ENCODE data around the gene CLEC7A.

CLEC7A gene

DNA sequence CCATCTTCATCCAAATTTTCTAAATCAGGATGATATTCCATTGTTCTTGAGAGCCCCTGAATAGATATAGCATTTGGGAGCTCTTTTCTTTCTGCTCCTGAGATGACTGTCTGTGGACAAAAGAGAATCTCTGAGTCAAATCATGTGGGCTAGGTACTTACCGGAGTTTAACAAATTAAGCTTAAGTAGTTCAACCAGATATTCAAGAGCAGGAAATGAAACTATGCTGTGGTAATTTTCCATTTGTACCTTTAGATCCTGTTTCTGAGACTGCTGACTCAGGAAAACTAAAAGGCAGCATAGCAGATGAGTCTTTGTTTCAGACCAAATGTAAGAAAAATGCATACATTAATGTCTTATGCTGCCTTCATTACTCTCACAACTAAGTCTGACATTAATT, at the start of gene CLEC7A:
TSS of gene CLEC7A (minus strand) at position 158 of the 400 bp plus-strand sequence. CDS start at position 41, 117 bp downstream.
- DNase-seq (ENCODE audit: low read depth in 2 of 2) = no peak

DNA sequence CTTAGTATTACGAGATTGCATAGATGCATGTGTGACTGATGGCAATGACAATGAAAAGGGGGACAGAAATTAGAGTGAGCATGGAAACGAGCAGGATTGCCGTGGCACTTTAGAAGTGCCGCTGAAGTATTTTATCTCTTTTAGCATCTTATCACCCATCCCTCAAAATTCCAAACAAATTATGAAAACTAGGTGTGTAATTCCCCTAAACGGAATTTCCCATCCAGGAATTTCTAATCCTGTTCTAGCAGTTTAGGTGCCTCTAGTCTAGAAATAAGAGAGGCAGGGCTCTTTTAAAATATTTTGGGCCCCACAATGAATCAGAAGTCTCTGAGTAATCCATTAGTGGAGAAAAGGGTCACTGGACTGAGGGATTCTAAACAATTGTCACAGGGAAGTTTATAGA, 49.8 kb upstream of the CLEC7A start:
- DNase-seq (ENCODE audit: low read depth in 2 of 2) = no peak

DNA sequence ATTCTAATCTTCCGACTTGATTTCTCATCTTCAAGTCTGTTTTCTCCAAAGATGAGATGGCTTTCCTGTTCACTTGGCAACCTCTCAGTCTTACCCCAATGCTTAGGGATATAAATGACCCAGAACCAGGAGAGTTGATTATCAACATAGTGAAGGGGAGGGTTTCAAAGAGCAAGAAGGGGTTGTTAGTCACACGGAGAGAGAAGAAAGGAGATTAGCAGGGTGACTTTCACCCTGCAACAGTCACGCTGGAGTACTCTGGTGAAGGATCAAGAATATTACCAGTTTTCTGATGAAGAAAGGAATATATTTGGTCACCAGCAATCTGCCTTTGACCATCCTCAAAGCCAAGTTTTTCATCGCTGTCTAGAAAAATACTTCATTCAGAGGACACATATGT, 48.8 kb upstream of the CLEC7A start, which contains the start of gene TMEM52B:
TSS of gene TMEM52B (plus strand) at position 212 of the 400 bp plus-strand sequence. CDS start 543 bp downstream, outside the sequence.
- DNase-seq (ENCODE audit: low read depth in 2 of 2) = no peak

DNA sequence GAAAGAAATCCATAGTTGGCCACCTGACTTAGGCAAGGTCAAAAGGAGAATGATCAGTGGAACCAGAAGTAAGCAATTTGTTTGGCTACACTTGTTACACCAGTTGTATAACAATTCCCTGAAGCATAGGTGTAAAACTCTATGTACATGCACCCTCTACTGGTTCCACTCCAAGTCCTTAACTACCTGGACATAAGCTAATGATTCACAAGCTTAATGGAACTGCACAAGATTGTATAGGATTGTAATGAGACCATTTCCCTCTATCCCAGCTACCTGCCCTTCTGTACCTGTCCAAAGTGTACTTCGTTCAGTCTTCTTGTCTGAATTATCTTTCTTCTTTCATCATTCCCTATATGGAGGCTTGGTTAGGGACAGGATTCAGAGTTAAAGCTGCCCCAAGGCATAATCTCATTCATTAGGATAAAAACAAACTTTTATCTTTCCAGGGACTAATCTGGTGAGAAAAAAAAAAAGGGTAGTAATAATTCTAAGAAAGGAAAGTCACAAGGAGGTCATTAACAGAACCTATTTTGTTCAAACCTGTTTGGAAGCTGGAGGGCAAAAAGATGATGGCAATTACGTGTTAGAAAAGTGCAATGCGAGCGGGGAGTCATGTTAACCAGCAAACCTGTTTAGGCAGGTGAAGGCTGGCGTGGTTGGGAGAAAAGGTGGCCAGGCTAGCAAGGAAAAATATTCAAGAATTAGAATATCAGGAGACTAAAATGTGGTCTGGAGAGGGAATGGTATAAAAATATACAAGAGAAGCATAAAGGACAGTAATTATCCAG, 46.0 kb upstream of the CLEC7A start:
- DNase-seq (ENCODE audit: low read depth in 2 of 2) = no peak

DNA sequence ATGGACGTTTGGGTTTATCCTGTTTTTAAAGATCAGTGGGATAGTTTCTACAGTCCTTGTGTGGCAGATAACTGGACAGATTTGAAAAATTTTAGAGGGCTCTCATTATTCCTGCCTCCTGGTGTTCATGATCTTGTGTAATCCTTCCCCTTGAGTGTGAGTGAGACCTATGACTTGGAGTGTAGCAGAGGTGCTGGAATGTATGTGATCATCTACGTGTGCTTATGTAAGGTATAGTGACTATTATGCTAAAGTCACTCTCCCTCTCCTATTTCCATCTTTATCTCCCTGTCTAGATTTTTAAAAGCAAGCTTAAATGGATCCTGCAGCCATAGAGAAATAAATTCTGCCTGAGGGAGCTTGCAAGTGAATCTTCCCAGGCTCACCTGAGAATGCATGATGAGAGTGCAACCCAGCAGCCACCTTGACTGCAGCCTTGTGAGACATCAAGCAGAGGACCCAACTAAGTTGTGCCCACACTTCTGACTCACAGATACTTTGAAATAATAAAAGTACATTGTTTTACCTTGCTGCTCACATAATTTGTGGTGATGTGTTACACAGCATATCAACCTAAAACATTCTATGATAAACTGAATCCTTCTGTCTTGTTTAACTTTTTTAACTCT, 45.1 kb upstream of the CLEC7A start:
- no peak for DNase-seq (ENCODE audit: low read depth in 2 of 2)

DNA sequence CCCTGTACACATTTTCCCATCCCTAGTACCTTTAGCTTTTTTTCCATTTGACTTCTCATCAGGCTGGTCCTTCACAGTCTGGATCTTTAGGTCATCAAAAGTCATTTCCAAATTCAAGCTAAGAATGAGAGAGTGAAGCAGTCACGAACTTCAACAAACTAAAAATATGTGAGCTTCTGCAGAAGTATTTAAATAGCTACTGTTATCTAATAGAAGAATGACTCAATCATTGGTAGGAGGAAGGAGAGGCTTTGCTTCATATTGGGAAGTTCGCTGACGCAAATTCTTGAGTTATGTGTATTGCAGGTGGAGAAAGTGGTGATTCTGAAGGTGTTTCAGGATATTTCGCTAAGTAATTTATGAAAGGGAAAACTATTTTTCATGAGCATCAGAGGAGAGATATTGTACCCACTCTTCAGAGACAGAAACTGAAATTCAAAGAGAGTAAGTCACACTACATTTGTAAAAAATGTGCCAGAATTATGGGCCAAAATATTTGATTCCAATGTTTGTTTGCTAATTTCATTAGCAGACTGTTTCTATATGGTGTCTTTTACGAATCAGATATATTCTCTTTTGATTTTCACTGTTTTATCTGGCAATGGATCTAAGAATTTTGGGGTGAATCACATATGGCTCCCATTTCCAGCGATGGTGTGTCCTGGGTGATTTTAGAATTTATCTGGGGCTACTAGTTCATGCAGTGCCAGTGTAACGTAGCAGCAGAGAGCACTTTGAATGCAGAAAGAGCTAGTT, 42.2 kb upstream of the CLEC7A start, which contains the start of gene OLR1:
TSS of gene OLR1 (minus strand) at position 160 of the 756 bp plus-strand sequence. CDS start at position 105, 55 bp downstream.
- no peak for DNase-seq (ENCODE audit: low read depth in 2 of 2)

DNA sequence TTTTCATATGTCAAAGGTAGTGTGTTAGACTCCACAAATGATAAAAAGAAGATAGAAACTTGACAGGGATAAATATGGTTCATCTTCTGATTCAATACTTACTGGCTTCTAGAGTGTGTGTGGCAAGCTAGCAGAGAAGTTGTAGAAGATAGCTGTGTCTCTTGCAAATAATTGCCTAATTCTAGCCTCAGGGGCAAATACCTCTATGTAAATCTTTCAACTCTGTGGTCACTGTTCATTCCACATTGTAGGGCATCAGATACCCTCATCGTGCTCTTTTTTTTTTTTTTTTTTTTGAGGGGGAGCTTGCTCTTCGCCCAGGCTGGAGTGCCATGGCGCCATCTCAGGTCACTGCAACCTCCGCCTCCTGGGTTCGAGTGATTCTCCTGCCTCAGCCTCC, 40.2 kb upstream of the CLEC7A start:
- no peak for DNase-seq (ENCODE audit: low read depth in 2 of 2)

DNA sequence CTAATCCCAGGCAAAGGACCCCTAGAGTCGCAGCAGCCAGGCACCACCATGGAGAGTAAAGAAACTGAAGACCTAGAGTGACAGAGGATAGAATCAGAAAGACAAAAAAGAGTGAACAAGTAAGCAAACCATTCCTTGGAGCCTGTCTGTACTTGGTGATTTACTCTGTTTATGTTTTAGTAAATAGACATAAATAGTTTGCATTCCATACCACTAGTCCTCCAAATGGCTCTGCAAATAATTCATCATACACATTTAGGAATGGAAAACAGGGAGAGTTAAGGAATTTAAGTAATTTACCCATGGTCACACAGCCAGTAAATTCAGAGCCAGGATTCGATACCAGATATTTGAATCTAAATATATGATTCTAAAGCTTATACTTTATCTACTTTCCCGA, 39.1 kb upstream of the CLEC7A start:
- peak; percentile 61 to 64 for DNase-seq (ENCODE audit: low read depth in 2 of 2)

DNA sequence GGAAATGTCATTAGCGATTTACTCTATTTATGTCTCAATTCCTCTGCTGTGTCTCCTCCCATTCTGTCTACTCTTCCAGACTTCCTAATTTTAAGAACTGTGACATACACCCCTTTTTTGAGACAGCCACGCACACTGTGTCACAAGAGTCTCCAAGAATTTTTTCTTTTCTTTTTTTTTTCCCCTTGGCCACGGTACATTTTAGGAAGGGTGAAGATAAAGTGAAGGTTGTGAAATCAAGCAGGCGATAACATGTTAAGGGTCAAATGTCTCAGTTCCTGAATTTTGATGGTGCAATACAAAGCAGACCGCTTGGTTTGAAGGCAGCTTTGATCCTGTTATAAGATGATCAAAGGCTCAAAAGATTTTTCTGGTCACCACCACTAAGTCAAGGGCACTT, 37.6 kb upstream of the CLEC7A start:
- no peak for DNase-seq (ENCODE audit: low read depth in 2 of 2)

DNA sequence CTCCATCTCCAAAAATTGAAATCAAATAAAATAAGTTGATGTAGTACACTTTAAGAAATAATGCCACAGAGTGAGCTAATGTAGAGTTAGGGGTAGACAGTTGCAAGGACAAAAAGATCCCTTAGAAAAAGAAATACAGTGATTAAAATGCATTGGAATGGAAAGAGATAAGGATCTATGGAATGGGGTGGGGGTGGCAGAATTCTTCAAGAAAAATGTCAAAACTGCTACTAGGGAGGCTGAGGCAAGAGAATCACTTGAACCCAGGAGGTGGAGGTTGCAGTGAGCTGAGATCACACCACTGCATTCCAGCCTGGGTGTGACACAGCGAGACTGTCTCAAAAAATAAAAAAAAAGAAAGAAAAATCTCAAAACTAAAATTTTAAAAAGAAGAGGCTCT, 35.4 kb upstream of the CLEC7A start:
- no peak for DNase-seq (ENCODE audit: low read depth in 2 of 2)

DNA sequence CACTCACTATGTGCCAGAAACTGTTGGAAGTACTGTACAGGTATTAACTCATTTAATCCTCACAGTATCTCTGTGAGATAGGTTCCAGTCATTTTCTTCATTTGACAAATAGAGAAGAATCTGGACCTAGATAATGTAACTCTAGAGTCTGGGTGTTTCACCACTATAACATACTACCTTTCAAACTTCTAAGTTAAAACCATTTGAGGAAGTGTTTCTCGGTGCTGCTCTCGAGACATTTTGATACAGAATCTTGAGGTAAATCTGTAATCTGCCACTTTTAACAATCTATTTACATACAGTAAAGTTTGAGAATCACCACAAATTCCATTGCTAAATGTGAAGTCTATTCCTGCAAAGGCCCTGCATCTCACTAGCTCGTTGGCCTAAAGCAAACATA, 33.1 kb upstream of the CLEC7A start:
- DNase-seq (ENCODE audit: low read depth in 2 of 2) = no peak

DNA sequence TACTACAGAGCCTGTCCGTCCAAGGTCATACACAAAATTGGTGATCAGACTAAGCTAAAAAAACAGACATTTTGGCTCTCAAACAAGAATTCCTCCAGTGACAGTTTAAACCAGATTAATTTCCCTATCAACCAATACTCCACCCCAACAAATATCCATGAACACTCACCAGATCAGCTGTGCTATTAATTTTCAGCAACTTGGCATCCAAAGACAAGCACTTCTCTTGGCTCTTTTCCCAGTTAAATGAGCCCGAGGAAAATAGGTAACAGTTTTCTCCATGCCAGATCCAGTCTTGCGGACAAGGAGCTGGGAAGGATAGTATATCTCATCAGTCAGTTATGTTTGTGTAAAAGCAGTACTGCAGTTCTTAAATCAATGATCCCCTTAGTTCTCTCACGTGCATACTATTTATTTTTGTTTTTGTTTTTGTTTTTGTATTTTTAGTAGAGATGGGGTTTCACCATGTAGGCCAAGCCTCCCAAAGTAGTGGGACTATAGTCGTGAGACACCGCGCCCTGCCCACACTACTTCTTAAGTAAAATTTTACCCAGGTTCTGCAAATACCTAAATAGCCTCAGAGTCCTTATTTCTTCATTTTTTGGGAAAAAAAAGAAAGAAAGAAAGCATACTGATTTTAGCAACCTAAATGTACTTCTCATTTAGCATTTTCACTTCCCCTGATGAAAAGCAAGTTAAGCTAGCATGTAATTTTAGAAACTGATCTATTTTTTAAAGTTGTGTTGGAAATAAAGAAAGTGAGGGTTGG, 30.8 kb upstream of the CLEC7A start:
- no peak for DNase-seq (ENCODE audit: low read depth in 2 of 2)

DNA sequence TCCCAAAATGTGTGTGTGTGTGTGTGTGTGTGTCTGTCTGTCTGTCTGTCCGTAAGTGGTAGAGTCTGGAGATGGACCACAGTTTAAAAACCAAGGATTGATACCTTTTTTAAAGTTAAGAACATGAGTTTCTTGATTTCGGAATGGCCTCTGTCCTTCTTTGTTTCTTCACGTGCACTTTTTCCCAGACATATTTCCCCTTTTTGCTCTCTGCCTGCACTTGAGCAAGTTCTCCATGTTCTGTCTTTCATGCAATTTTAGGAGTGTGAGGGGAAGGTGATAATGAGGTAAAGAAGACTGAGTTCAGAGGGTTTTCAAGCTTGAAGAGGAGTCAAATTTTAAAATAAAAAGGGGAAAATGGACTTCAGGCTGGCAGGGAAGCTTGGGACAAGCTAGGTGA, 29.3 kb upstream of the CLEC7A start:
- DNase-seq (ENCODE audit: low read depth in 2 of 2) = no peak

DNA sequence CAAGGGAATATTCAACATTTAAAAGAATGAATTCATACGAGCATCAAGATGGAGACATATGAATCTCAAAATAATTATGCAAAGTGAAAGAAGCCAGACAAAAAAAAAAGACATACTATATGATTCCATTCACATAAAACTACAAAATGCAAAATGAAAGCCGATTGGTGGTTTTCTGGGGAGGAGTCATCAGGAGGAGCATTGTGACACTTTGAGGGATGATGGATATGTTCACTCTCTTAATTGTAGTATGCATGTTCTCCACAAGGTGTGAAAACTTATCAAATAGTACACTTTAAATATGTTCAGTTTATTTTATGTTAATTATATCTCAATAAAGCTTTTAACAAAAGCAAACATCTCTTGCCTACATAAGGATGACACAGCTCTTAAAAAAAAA, 28.4 kb upstream of the CLEC7A start:
- DNase-seq (ENCODE audit: low read depth in 2 of 2) = no peak

DNA sequence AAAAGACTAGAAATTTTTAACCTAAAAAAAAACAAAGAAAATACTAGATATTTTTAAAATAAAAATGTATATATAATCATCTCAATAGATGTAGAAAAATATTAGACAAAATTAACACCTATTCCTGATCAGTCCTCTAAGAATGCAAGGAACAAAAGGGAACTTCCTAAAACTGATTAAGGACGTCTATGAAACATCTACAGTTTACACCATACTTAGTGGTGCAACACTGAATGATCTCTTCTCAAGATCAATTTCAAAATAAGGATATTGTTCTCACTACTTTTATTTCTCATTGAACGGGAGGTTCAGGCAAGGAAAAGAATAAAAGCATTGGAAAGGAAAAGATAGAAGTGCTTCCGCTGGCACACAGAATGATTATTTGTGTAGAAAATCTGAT, 26.0 kb upstream of the CLEC7A start:
- DNase-seq (ENCODE audit: low read depth in 2 of 2) = no peak

DNA sequence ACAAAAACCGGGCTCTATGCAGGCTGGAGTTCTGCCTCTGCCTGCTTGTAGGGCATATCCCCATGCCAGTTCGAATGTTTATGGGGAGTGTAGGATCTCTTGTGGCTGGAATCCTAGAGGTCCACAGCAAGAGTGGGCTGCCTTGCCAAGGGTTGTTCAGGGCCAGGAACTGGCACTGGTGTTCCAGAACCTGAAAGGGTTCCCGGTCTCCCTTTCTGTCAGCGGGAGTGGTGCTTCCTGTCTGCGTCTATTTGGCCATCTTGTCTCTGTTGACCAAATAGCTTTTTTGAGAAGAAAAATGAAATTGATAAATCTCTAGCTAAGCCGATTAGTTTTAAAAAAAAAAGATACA, 24.1 kb upstream of the CLEC7A start:
- DNase-seq (ENCODE audit: low read depth in 2 of 2) = no peak

DNA sequence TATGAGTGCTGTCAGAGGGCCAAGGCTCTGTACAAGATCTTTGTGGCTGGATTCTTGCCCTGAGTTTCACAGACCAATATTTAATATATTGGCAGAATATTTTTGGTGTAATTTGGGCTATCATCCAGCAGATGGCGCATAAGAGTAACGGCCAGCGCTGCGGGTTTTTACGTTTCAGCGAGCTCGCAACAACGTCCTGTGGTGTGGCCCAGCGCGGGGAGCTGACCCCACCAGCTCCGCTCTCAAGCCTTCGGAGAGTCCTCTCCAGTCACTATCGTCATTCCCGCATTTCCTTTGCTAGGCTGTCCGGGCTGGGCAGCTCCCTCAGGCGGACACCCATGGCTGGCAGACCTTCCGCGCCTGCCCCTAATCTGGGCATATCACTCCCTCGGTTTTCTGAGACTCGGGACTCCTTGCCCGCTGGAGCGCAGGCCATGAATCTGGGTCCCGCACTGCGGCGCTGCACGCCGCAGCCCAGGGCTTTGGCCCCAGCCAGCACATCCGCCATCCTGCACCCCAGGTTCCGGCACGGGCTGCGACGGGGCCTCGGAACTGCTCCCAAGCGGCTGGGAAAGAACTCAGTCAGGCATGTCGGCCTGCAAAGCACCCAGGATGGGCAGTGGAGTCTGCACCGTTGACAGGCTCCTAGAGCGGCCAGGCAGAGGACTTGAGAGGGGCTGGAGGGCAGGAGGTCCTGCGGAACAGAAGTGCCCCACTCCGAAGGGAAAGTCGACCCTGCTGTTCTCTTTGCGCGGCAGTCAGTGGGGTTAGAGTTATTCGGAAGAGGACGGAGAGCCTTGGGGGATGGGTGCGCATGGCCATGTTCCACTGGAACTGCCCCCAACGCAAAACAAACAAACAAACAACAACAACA, 23.5 kb upstream of the CLEC7A start:
- DNase-seq (ENCODE audit: low read depth in 2 of 2) = peak; percentile 42 to 48

DNA sequence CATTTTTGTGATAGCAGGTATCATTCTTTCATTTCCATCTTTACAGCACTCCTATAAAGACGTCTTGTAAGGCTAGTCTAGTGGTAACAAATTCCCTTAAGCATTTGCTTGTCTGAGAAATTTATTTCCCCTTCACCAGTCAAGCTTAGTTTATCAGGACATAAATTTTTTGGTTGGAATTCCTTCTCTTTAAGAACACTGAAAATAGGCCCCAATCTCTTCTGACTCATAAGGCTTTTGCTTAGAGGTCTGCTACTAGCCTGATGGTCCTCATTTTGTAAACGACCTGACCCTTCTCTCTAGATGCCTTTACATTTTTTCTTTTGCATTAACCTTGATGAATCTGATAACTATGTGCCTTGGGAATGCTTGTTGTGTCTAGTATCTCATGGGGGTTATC, 21.6 kb upstream of the CLEC7A start:
- DNase-seq (ENCODE audit: low read depth in 2 of 2) = no peak

DNA sequence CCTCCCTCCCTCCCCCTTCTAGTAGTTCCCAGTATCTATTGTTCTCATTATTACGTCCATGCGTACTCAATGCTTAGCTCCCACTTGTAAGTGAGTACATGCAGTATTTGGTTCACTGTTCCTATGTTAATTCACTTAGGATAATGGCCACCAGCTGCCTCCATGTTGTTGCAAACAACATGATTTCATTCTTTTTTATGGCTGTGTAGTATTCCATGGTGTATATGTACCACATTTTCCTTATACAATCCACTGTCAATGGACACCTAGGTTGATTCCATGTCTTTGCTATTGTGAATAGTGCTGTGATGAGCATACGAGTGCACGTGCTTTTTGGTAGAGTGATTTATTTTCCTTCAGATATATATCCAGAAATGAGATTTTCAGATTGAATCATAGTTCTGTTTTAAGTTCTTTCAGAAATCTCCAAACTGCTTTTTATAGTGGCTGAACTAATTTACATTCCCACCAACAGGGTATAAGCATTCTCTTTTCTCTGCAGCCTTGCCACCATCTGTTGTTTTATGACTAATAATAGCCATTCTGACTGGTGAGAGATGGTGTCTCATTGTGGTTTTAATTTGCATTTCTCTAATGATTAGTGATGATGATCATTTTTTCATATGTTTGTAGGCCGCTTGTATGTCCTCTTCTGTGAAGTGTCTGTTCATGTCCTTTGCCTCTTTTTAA, 17.9 kb upstream of the CLEC7A start:
- DNase-seq (ENCODE audit: low read depth in 2 of 2) = no peak

DNA sequence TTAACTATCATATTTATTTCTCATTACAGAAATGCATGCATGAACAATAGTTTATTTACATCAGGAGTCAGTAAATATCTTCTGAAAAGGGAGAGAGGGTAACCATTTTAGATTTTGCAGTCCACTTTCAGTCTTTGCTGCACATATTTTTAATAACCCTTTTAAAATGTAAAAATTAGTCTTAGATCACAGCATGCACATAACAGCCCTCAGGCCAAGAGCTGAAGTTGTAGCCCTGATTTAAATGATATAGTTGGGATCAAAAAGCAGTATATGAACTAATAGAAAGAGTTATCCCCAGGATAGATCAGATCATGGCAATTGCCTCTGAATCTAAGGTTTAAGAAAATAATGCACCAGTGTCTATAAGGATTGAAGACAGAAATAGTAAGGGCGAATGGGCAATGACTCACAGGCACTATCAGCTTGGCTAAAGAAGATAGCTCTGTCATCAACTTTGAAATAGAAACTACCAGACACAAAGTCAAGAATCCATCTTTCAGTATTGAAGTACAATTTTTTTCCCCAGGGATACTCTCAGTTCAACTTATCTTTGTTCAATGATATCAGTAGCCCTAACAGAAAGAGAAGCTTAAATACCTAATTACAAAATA, 13.1 kb upstream of the CLEC7A start:
- no peak for DNase-seq (ENCODE audit: low read depth in 2 of 2)
